ENCODE data around the gene RABGAP1L.
"Not testable (repeated sequence)": the region's sequence is repeated elsewhere in the genome, so short reads cannot be mapped to it uniquely, and the experiment has no call there.

Gene RABGAP1L

GRCh38 chr1:174623324-174624035 is 464.2 kb downstream of the RABGAP1L start:
- DNase-seq, result no peak

GRCh38 chr1:174626031-174627025 is 467.0 kb downstream of the RABGAP1L start:
- DNase-seq, result no peak

GRCh38 chr1:174637487-174637886 is 478.2 kb downstream of the RABGAP1L start:
- DNase-seq, result no peak

GRCh38 chr1:174639461-174639860 is 480.1 kb downstream of the RABGAP1L start:
- peak in 1 of 2 donors; percentile 12 for DNase-seq

- DNase-seq, result no peak
These were observed 481.5 kb downstream of the RABGAP1L start for GRCh38 chr1:174640783-174641182.

- DNase-seq, result no peak
These were observed 483.1 kb downstream of the RABGAP1L start for GRCh38 chr1:174642393-174642792.

- no peak for DNase-seq
These were observed 483.9 kb downstream of the RABGAP1L start for GRCh38 chr1:174643206-174643605.

- not testable (repeated sequence) for DNase-seq
These were observed 490.3 kb downstream of the RABGAP1L start for GRCh38 chr1:174649572-174649971.

GRCh38 chr1:174652569-174653280 is 493.4 kb downstream of the RABGAP1L start:
- DNase-seq, result no peak

- DNase-seq, result no peak
These were observed 495.2 kb downstream of the RABGAP1L start for GRCh38 chr1:174654560-174654959.

GRCh38 chr1:174656409-174657059 is 497.2 kb downstream of the RABGAP1L start:
- DNase-seq, result no peak

GRCh38 chr1:174657411-174657810 is 498.1 kb downstream of the RABGAP1L start:
- peak in 1 of 2 donors; percentile 13 for DNase-seq

- DNase-seq, result no peak
These were observed 498.6 kb downstream of the RABGAP1L start for GRCh38 chr1:174657893-174658292.

GRCh38 chr1:174659823-174660222 is 500.5 kb downstream of the RABGAP1L start:
- DNase-seq, result no peak

GRCh38 chr1:174660476-174660875 is 501.2 kb downstream of the RABGAP1L start:
- no peak for DNase-seq

GRCh38 chr1:174663358-174663757 is 504.0 kb downstream of the RABGAP1L start:
- no peak for DNase-seq

GRCh38 chr1:174666248-174666647 is 506.9 kb downstream of the RABGAP1L start:
- DNase-seq, result no peak

GRCh38 chr1:174671826-174672225 is 512.5 kb downstream of the RABGAP1L start:
- no peak for DNase-seq

- no peak for DNase-seq
These were observed 517.5 kb downstream of the RABGAP1L start for GRCh38 chr1:174676856-174677255.

GRCh38 chr1:174678657-174679056 is 519.3 kb downstream of the RABGAP1L start:
- DNase-seq, result no peak

GRCh38 chr1:174680101-174680500 is 520.8 kb downstream of the RABGAP1L start:
- DNase-seq, result no peak

- DNase-seq, result no peak
These were observed 523.2 kb downstream of the RABGAP1L start for GRCh38 chr1:174682419-174683008.
